Breast epithelium (tissue), 3 donors: ENCODE results near the gene CXCL14.

ENCODE experiments used
- POLR2A ChIP-seq: fragments of 450-650 bp; IDR thresholded peaks from one replicate; pipeline ENCODE4 v1.6.1; 2016; ENCODE audit warnings: antibody characterized with exemption, mild to moderate bottlenecking, moderate library complexity
- POLR2AphosphoS5 ChIP-seq, 3 donors: sonication (generic); formaldehyde crosslinking; IDR thresholded peaks; one replicate each; pipeline ENCODE4 v1.6.1; 2017; ENCODE audit warnings: antibody characterized with exemption in 3 of 3
- TF ChIP-seq, protein P1 (sequence below), 3 donors: fragments of 450-650 bp; IDR thresholded peaks; one replicate each; pipeline ENCODE4 v1.5.1; 2016 to 2017; ENCODE audit warnings: antibody characterized with exemption in 3 of 3, mild to moderate bottlenecking in 3 of 3, moderate library complexity in 3 of 3

DNA sequence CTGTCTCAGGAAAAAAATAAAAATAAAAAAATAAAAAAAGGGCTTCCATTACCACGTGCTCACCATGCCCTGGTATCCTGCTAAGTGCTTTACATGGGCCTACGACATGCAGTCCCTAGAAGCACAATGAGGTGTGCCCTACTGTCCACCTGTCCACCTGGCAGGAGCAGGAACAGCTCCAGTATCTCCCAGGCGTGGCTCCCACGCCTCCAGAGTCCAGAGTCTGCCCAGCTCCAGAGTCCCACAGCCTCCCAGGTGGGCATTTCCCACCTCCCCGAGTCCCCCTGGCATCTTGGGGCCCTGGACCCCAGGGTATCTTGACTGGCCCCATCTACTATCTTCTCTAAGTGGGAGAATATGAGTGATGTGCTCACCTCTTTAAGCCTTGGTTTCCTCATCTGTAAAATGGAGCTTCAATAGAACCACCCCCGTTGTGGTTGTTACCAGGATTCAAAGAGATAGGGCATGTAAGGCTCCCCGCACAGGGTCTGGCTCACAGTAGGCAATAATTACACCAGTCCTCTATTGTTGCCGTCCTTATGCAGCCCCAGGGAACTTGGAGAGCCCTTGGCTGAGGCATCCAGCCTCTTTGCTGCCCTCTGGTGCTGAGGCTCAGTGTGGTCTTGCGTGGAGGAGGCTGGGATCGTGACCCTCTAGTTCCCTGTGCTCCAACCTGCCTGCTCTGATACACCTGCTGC, 8.9 kb downstream of the CXCL14 start:
- TF ChIP-seq, protein P1, sequence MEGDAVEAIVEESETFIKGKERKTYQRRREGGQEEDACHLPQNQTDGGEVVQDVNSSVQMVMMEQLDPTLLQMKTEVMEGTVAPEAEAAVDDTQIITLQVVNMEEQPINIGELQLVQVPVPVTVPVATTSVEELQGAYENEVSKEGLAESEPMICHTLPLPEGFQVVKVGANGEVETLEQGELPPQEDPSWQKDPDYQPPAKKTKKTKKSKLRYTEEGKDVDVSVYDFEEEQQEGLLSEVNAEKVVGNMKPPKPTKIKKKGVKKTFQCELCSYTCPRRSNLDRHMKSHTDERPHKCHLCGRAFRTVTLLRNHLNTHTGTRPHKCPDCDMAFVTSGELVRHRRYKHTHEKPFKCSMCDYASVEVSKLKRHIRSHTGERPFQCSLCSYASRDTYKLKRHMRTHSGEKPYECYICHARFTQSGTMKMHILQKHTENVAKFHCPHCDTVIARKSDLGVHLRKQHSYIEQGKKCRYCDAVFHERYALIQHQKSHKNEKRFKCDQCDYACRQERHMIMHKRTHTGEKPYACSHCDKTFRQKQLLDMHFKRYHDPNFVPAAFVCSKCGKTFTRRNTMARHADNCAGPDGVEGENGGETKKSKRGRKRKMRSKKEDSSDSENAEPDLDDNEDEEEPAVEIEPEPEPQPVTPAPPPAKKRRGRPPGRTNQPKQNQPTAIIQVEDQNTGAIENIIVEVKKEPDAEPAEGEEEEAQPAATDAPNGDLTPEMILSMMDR (IDR thresholded peaks at IDR 0.05), result peak in 1 of 3 donors; percentile 17
- TF ChIP-seq POLR2A (no peak), POLR2AphosphoS5 (IDR thresholded peaks at IDR 0.05) (no peak)
